Caco-2 (cell line): ENCODE results near the gene UPF3B. TPM values are rescaled to one million over a fixed set of nuclear protein-coding genes. Genes with fewer than 3 reads are reported as not detected.

Source experiments
- BruUV-seq: library from RNA; stranded (reverse); fragments of 400-500 nt; replicated peaks from 2 replicates; lab custom pipeline; 2021; lab: Mats Ljungman, UMichigan
- CTCF ChIA-PET: fragments of 300-600 bp; sonication (Branson Sonifier 250); formaldehyde crosslinking; loops from one replicate; lab custom pipeline; 2022; ENCODE audit warnings: antibody characterized with exemption; lab: Charles Lee
- POLR2A ChIA-PET: fragments of 300-600 bp; sonication (Branson Sonifier 250); formaldehyde crosslinking; loops from one replicate; lab custom pipeline; 2022; ENCODE audit warnings: antibody characterized with exemption; lab: Charles Lee
- DNase-seq, 2 experiments: peaks; one replicate each; pipeline versions ENCODE4 v3.0.0 to v3.0.0-alpha.2; 2020 to 2022
- H3K27me3 ChIP-seq: replicated peaks from 2 replicates; pipeline ENCODE4 v1.6.0; 2011; ENCODE audit warnings: low read length; ENCODE audit not compliant: control insufficient read depth, insufficient read depth
- H3K36me3 ChIP-seq: 2 replicates; pipeline ENCODE4 v1.5.1; 2011; ENCODE audit warnings: low read length; ENCODE audit not compliant: control insufficient read depth, insufficient read depth
- H3K4me1 ChIP-seq: fragments of 250-450 bp; sonication (Bioruptor Pico); 2 replicates; pipeline ENCODE4 v1.5.1; 2020; ENCODE audit warnings: mild to moderate bottlenecking
- H3K4me3 ChIP-seq: 2 replicates; pipeline ENCODE4 v1.5.1; 2011; ENCODE audit warnings: low read depth, mild to moderate bottlenecking, control low read depth, low read length
- H3K9me3 ChIP-seq: fragments of 250-450 bp; sonication (Bioruptor Pico); 2 replicates; pipeline ENCODE4 v1.5.1; 2020; ENCODE audit warnings: mild to moderate bottlenecking, moderate library complexity
- H3K27ac Mint-ChIP-seq: one replicate; pipeline ENCODE4 v1.8.0; 2022; ENCODE audit warnings: mixed read lengths; ENCODE audit not compliant: unreplicated experiment
- H3K27me3 Mint-ChIP-seq: one replicate; pipeline ENCODE4 v1.8.0; 2022; ENCODE audit warnings: mixed read lengths; ENCODE audit not compliant: insufficient read depth, unreplicated experiment
- H3K36me3 Mint-ChIP-seq: one replicate; pipeline ENCODE4 v1.8.0; 2022; ENCODE audit warnings: mild to moderate bottlenecking, mixed read lengths; ENCODE audit not compliant: insufficient read depth, unreplicated experiment
- H3K4me1 Mint-ChIP-seq: one replicate; pipeline ENCODE4 v1.8.0; 2022; ENCODE audit warnings: low read depth, mixed read lengths; ENCODE audit not compliant: unreplicated experiment
- H3K4me3 Mint-ChIP-seq: one replicate; pipeline ENCODE4 v1.8.0; 2022; ENCODE audit warnings: mild to moderate bottlenecking, moderate library complexity, mixed read lengths; ENCODE audit not compliant: unreplicated experiment
- H3K9me3 Mint-ChIP-seq: one replicate; pipeline ENCODE4 v1.8.0; 2022; ENCODE audit warnings: mixed read lengths; ENCODE audit not compliant: unreplicated experiment
- CTCF ChIP-seq, 2 experiments: fragments of 200-600 bp in 1 of 2; IDR thresholded peaks; 1 replicate in 1 of 2; 2 replicates in 1 of 2; pipeline versions ENCODE4 v1.5.1 to v1.8.0; 2011 to 2022; ENCODE audit warnings: antibody characterized with exemption in 1 of 2, control low read depth in 1 of 2, inconsistent platforms in 1 of 2, low read depth in 1 of 2, low read length in 1 of 2, mild to moderate bottlenecking in 1 of 2, moderate library complexity in 1 of 2; ENCODE audit not compliant: insufficient read depth in 1 of 2, severe bottlenecking in 1 of 2, unreplicated experiment in 1 of 2
- intact Hi-C: fragments of 100-400 bp; cut with micrococcal nuclease; formaldehyde crosslinking; loops from one replicate; pipeline ENCODE4 v1.10.0; 2022; ENCODE audit not compliant: unreplicated experiment
- total RNA-seq: library from RNA; stranded (reverse); gene quantifications from 2 replicates; pipeline ENCODE4 v1.2.3, GENCODE V29; 2022

UPF3B gene
- total RNA-seq, 1 experiment from 2014 or later: 19.0 TPM

DNA sequence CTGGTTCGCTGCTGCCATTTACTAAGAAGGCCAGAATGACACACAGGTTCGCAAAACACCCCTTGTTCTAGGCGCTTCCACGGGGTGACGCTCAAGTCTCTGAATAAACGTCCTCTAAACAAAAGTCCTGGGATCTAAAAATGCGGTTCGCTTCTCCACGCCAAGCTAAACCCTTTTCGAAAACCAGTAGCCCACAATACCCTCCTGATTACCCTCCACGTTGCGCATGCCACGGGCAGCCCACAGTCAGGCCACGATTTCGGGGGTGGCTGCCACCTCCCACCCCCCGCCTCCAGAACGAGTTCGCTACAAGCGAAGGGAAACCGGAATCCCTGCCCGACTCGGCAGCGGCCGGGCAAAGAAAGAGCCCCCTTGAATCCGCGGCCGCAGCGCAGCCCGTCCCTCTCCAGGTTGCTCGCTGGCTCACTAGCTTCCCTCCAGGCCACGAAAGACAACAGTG is 61.8 kb downstream of the UPF3B start:
- Histone ChIP-seq H3K4me1 (no peaks in the 10 kb centered on the region; the same call in 1 of the 2 replicates), H3K27me3 (no peaks in the 10 kb centered on the region), H3K4me3 (peak overlapping the region; percentile 91), H3K36me3 (peaks cover 3% of the 10 kb centered on the region; the same call in 1 of the 2 replicates), H3K9me3 (no peaks in the 10 kb centered on the region)
- ChIA-PET POLR2A (interaction anchor here (0.5 to 2.2 kb wide), 10 partner anchors 12 to 1142 kb away, joined by 3 to 31 read pairs (median 6); partner anchors contain the start of genes NDUFA1, RNF113A, SLC25A5 and SOWAHD), CTCF (interaction anchor here (0.6 to 1.5 kb wide), 9 partner anchors 11 to 255 kb away, joined by 3 to 9 read pairs (median 3); partner anchors contain the start of genes SOWAHD and UPF3B)
- peak in 1 of 2 experiments; percentile 30 for DNase-seq
- TF ChIP-seq CTCF (IDR thresholded peaks at IDR 0.05; ENCODE audit: insufficient read depth in 1 of 2, low read depth in 1 of 2, low read length in 1 of 2, severe bottlenecking in 1 of 2, unreplicated experiment in 1 of 2): peak in 1 of 2 experiments; percentile 9
- peak overlapping the region; percentile 81 for H3K4me3 Mint-ChIP-seq
- intact Hi-C loops: loop anchor here (1.0 to 2.0 kb wide), 2 partner anchors 62 to 90 kb away; no protein-coding TSS in a partner anchor
- no peaks in the 10 kb centered on the region for H3K9me3 Mint-ChIP-seq
- BruUV-seq: TSS peak; percentile 48
- H3K27me3 Mint-ChIP-seq: no peaks in the 10 kb centered on the region
- peak overlapping the region; percentile 93 for H3K27ac Mint-ChIP-seq
- peaks cover 57% of the 10 kb centered on the region for H3K36me3 Mint-ChIP-seq
- H3K4me1 Mint-ChIP-seq: no peaks in the 10 kb centered on the region

DNA sequence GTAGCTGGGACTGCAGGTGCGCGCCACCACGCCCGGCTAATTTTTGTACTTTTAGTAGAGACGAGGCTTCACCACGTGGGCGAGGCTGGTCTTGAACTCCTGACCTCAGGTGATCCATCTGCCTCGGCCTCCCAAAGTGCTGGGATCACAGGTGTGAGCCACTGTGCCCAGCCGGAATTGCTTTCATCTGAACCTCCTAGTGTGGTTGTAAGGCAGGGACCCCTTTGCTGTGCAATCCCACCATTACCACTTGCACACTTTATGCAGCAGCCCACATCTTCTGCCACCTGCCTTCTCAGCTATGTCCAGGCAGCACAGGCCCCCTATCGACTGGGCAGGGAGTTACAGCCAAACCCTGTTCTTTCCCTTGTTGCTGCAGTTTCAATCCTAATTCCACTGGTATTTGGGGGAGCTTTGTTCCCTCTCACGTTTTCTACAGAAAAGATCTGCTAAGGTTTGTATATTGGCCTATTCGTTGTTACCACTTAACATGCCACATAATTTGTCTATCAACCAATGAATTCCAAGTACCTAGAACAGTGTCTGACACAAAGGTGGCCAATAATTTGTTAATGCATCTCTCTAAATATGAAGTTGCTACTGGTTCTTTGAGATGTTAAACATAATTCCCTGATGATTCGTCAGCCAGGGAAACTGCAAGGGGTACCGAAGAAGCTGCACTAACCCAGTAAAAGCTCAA is 67.9 kb downstream of the UPF3B start:
- intact Hi-C loops: no loop called here
- BruUV-seq: no TSS peak
- no peak overlapping the region for H3K4me3 ChIP-seq
- H3K36me3 ChIP-seq: peaks cover 4% of the 10 kb centered on the region
- TF ChIP-seq CTCF (IDR thresholded peaks at IDR 0.05; ENCODE audit: insufficient read depth in 1 of 2, low read depth in 1 of 2, low read length in 1 of 2, severe bottlenecking in 1 of 2, unreplicated experiment in 1 of 2): peak; percentile 20 to 39
- Mint-ChIP-seq H3K27ac (no peak overlapping the region), H3K9me3 (no peaks in the 10 kb centered on the region), H3K27me3 (no peaks in the 10 kb centered on the region), H3K36me3 (peaks cover 69% of the 10 kb centered on the region), H3K4me1 (no peaks in the 10 kb centered on the region), H3K4me3 (no peak overlapping the region)
- H3K4me1 ChIP-seq: no peaks in the 10 kb centered on the region; the same call in 1 of the 2 replicates
- POLR2A ChIA-PET: no interaction called here
- H3K9me3 ChIP-seq: no peaks in the 10 kb centered on the region
- CTCF ChIA-PET: interaction anchor here (0.7 to 1.6 kb wide), 3 partner anchors 27 to 291 kb away, joined by 3 to 7 read pairs (median 7); partner anchors contain the start of gene SOWAHD
- no peaks in the 10 kb centered on the region for H3K27me3 ChIP-seq
- DNase-seq: peak; percentile 28 to 41

Other genes with a start within 250 kb of the UPF3B start
- gene NKRF, start 246.5 kb downstream of the UPF3B start, total RNA-seq: 14.4 and 16.6 TPM in 2 replicates
- 11.1 and 12.1 TPM in 2 replicates for gene SEPTIN6, start 159.8 kb downstream of the UPF3B start, total RNA-seq
- 2.0 and 2.2 TPM in 2 replicates for gene SOWAHD, start 94.4 kb downstream of the UPF3B start, total RNA-seq
- 1,700 and 1,787 TPM in 2 replicates for gene RPL39, start 61.3 kb downstream of the UPF3B start, total RNA-seq
- 12.7 and 13.3 TPM in 2 replicates for gene RNF113A, start 18.8 kb upstream of the UPF3B start, total RNA-seq
- gene NDUFA1, start 18.9 kb upstream of the UPF3B start, total RNA-seq: 82.6 and 83.6 TPM in 2 replicates
- not detected in 2 replicates for gene AKAP14, start 42.9 kb upstream of the UPF3B start, total RNA-seq
- 7.2 and 9.5 TPM in 2 replicates for gene NKAP, start 90.8 kb upstream of the UPF3B start, total RNA-seq
- gene RHOXF2B, start 224.7 kb upstream of the UPF3B start, total RNA-seq: not detected in 2 replicates